Mammary epithelial cell (primary cell): Measurements from ENCODE around the gene COL4A2.

Experiments
- CTCF ChIP-seq, 2 donors: IDR thresholded peaks in 1 of 2; conservative IDR thresholded peaks in 1 of 2; 2 replicates each; pipeline ENCODE4 v1.5.1; 2011 to 2012; ENCODE audit warnings: inconsistent platforms in 2 of 2, low read length in 2 of 2, mild to moderate bottlenecking in 2 of 2, control low read depth in 1 of 2, low read depth in 1 of 2; ENCODE audit not compliant: insufficient read depth in 1 of 2; ENCODE audit errors: extremely low read depth in 1 of 2
- EZH2 ChIP-seq: IDR thresholded peaks from 2 replicates; pipeline ENCODE4 v1.6.1; 2012; ENCODE audit warnings: low read length, inconsistent platforms, borderline replicate concordance

- TF ChIP-seq CTCF (conservative IDR thresholded peaks at IDR 0.05 in 1 of 2, IDR thresholded peaks at IDR 0.05 in 1 of 2; ENCODE audit: extremely low read depth in 1 of 2, insufficient read depth in 1 of 2, low read depth in 1 of 2, low read length in 2 of 2) (no peak), EZH2 (no peak)
Measured at GRCh38 chr13:110512198-110512740, 205.2 kb downstream of the COL4A2 start.
